GM23338 (cell line): Measurements from ENCODE around the gene STARD13. TPM values are rescaled to one million over a fixed set of nuclear protein-coding genes. Genes with fewer than 3 reads are reported as not detected.

Experiments
- ATAC-seq: fragments of 200-7000 bp; cut with Tn5 transposase; 3 replicates; pipeline ENCODE4 v1.9.1; 2020
- DNase-seq: peaks from one replicate; pipeline ENCODE4 v3.0.0-alpha.2; 2015; ENCODE audit warnings: low spot score
- H2AFZ ChIP-seq: fragments of 200-600 bp; sonication (generic); 2 replicates; pipeline ENCODE4 v1.8.0; 2016; ENCODE audit warnings: antibody characterized with exemption, mild to moderate bottlenecking, moderate library complexity
- H3F3A ChIP-seq: fragments of 200-600 bp; sonication (generic); replicated peaks from 2 replicates; pipeline ENCODE4 v1.8.0; 2017; ENCODE audit warnings: antibody characterized with exemption, mixed run types, low read depth
- H3K27ac ChIP-seq: fragments of 200-600 bp; sonication (generic); 2 replicates; pipeline ENCODE4 v1.6.1; 2016; ENCODE audit warnings: low read depth
- H3K27me3 ChIP-seq: fragments of 200-600 bp; sonication (generic); 2 replicates; pipeline ENCODE4 v1.8.0; 2016; ENCODE audit warnings: mild to moderate bottlenecking, mixed run types, moderate library complexity; ENCODE audit not compliant: insufficient read depth
- H3K36me3 ChIP-seq: fragments of 200-600 bp; sonication (generic); 2 replicates; pipeline ENCODE4 v1.8.0; 2016; ENCODE audit warnings: mild to moderate bottlenecking; ENCODE audit not compliant: insufficient read depth
- H3K4me1 ChIP-seq: fragments of 200-600 bp; sonication (generic); 2 replicates; pipeline ENCODE4 v1.8.0; 2016; ENCODE audit warnings: mild to moderate bottlenecking, moderate library complexity; ENCODE audit not compliant: insufficient read depth
- H3K4me2 ChIP-seq: fragments of 200-600 bp; sonication (generic); 2 replicates; pipeline ENCODE4 v1.7.1; 2017; ENCODE audit warnings: mixed run types
- H3K4me3 ChIP-seq: fragments of 200-600 bp; sonication (generic); 2 replicates; pipeline ENCODE4 v1.6.1; 2016; ENCODE audit warnings: mixed run types
- H3K79me2 ChIP-seq: fragments of 200-600 bp; sonication (generic); replicated peaks from 2 replicates; pipeline ENCODE4 v1.8.0; 2017; ENCODE audit warnings: mild to moderate bottlenecking; ENCODE audit not compliant: insufficient read depth
- H3K9me2 ChIP-seq: fragments of 200-600 bp; sonication (generic); 2 replicates; pipeline ENCODE4 v1.8.0; 2017; ENCODE audit not compliant: insufficient read depth
- H4K20me1 ChIP-seq: fragments of 200-600 bp; sonication (generic); replicated peaks from 2 replicates; pipeline ENCODE4 v1.8.0; 2017; ENCODE audit warnings: mild to moderate bottlenecking; ENCODE audit not compliant: insufficient read depth
- H3K27ac Mint-ChIP-seq: 2 replicates; pipeline ENCODE4 v1.8.0; 2020; ENCODE audit warnings: inconsistent platforms, mild to moderate bottlenecking, moderate library complexity, mixed read lengths
- H3K27me3 Mint-ChIP-seq: 3 replicates; pipeline ENCODE4 v1.8.0; 2022; ENCODE audit warnings: low read depth, mild to moderate bottlenecking, moderate library complexity, mixed read lengths, inconsistent platforms; ENCODE audit not compliant: insufficient read depth, poor library complexity
- H3K36me3 Mint-ChIP-seq: 3 replicates; pipeline ENCODE4 v1.8.0; 2021; ENCODE audit warnings: low read depth, mild to moderate bottlenecking, inconsistent platforms, moderate library complexity, mixed read lengths
- H3K4me1 Mint-ChIP-seq: 3 replicates; pipeline ENCODE4 v1.8.0; 2020; ENCODE audit warnings: mild to moderate bottlenecking, inconsistent platforms, mixed read lengths
- H3K4me3 Mint-ChIP-seq: 3 replicates; pipeline ENCODE4 v1.8.0; 2021; ENCODE audit warnings: moderate library complexity, mild to moderate bottlenecking, inconsistent platforms, mixed read lengths
- H3K9me3 Mint-ChIP-seq: 3 replicates; pipeline ENCODE4 v1.8.0; 2020; ENCODE audit warnings: moderate library complexity, mild to moderate bottlenecking, inconsistent platforms, mixed read lengths
- CREB1 ChIP-seq: fragments of 250-450 bp; sonication (Bioruptor Pico); IDR thresholded peaks from 2 replicates; pipeline ENCODE4 v1.5.0; 2020; ENCODE audit warnings: low read depth, mild to moderate bottlenecking, moderate library complexity
- CTCF ChIP-seq, 2 experiments: fragments of 200-600 bp in 1 of 2; sonication (generic) in 1 of 2; conservative IDR thresholded peaks; 2 replicates each; pipeline versions ENCODE4 v1.5.1 to v1.6.1; 2016 to 2017; ENCODE audit warnings: antibody characterized with exemption in 2 of 2, low read depth in 2 of 2, mild to moderate bottlenecking in 2 of 2, moderate library complexity in 1 of 2
- EZH2 ChIP-seq: fragments of 200-600 bp; sonication (generic); IDR thresholded peaks from one replicate; pipeline ENCODE4 v1.8.0; 2017; ENCODE audit warnings: antibody characterized with exemption, mild to moderate bottlenecking, low read depth; ENCODE audit not compliant: unreplicated experiment
- EZH2phosphoT487 ChIP-seq: fragments of 200-600 bp; sonication (generic); IDR thresholded peaks from one replicate; pipeline ENCODE4 v1.8.1; 2018; ENCODE audit warnings: antibody characterized with exemption; ENCODE audit not compliant: unreplicated experiment
- JUNB ChIP-seq: IDR thresholded peaks from one replicate; pipeline ENCODE4 v1.6.1; 2016; ENCODE audit warnings: antibody characterized with exemption; ENCODE audit not compliant: unreplicated experiment
- NANOG ChIP-seq: IDR thresholded peaks from 2 replicates; pipeline ENCODE4 v1.6.1; 2016; ENCODE audit warnings: antibody characterized with exemption, borderline replicate concordance
- POLR2AphosphoS5 ChIP-seq: IDR thresholded peaks from 2 replicates; pipeline ENCODE4 v1.6.1; 2016; ENCODE audit warnings: antibody characterized with exemption, low read depth
- STAT1 ChIP-seq: IDR thresholded peaks from one replicate; pipeline ENCODE4 v1.6.1; 2016; ENCODE audit warnings: antibody characterized with exemption; ENCODE audit not compliant: unreplicated experiment
- ZNF114 ChIP-seq: fragments of 250-450 bp; sonication (Bioruptor Pico); IDR thresholded peaks from 2 replicates; pipeline ENCODE4 v1.5.0; 2020; ENCODE audit warnings: mild to moderate bottlenecking, moderate library complexity
- ZNF331 ChIP-seq: fragments of 250-450 bp; sonication (Bioruptor Pico); IDR thresholded peaks from 2 replicates; pipeline ENCODE4 v1.5.0; 2020; ENCODE audit warnings: low read depth, mild to moderate bottlenecking, moderate library complexity
- polyA plus RNA-seq: library from polyadenylated mRNA; unstranded; fragments of >200 nt; fragmentation: Nextera tagmentation; extraction: Ambion mirVana; gene quantifications from 2 replicates; pipeline ENCODE4 v1.2.1, GENCODE V29; 2016
- total RNA-seq: library from RNA; depleted of rRNA; stranded (reverse); fragments of >200 nt; shearing (Covaris generic); gene quantifications from 2 replicates; pipeline ENCODE4 v1.2.3, GENCODE V29; 2014
- TF ChIP-seq, protein P1 (sequence below): fragments of 250-450 bp; sonication (Bioruptor Pico); IDR thresholded peaks from 2 replicates; pipeline ENCODE4 v1.5.0; 2020; ENCODE audit warnings: mild to moderate bottlenecking, moderate library complexity
- TF ChIP-seq, protein P2 (sequence below): IDR thresholded peaks from 2 replicates; pipeline ENCODE4 v1.6.1; 2016; ENCODE audit warnings: antibody characterized with exemption
- TF ChIP-seq, protein P3 (sequence below): IDR thresholded peaks from one replicate; pipeline ENCODE4 v1.6.1; 2018; ENCODE audit warnings: antibody characterized with exemption; ENCODE audit not compliant: unreplicated experiment

STARD13 gene
- total and polyA plus RNA-seq, 2 experiments from 2014 or later = 3.2 to 5.2 TPM

DNA sequence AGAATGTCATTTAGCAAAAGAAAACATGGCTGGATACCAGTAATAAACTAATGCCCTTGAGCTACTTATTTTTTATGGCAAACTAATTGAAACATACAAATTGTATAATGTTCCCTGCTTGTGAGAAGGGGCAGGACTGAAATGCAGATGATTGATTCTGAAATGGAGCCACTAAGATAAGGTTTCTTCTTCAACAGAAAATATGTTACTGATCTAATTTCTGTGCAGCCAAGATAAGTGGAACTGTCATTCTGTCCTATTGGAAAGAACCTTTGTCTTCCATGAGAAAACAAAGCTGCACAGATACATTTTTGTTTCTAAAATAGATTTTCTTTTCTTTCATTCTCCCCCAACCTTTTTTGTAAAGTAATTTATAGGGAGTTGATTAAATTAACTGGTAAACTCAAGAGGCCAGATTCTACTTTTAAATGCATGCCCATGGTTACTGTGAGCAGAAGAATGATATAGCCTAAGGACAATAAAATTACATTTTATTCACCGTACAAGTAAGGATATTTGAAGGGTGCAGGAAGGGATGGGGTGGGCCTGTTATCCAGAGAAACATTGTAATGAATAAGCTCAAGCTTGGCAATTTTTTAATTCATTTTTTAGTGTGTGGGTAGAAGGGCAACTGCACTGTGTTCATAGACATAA is 39.9 kb downstream of the STARD13 start:
- H3K4me2 ChIP-seq = no peak overlapping the region
- no peak overlapping the region for H2AFZ ChIP-seq
- Mint-ChIP-seq H3K27ac (no peak overlapping the region), H3K9me3 (peaks cover 17% of the 10 kb centered on the region; the same call in 2 of the 3 replicates), H3K4me1 (0 out of 3 replicates have a peak, but pooled peaks cover 2% of the 10 kb centered on the region), H3K4me3 (no peak overlapping the region), H3K27me3 (peaks cover 2% of the 10 kb centered on the region), H3K36me3 (peaks cover 11% of the 10 kb centered on the region)
- 0 out of 2 replicates have a peak, but pooled peaks cover 3% of the 10 kb centered on the region for H3K4me1 ChIP-seq
- H3K36me3 ChIP-seq = no peaks in the 10 kb centered on the region
- no peaks in the 10 kb centered on the region for H3K27me3 ChIP-seq
- DNase-seq (no peak), ATAC-seq (no peak)
- H3F3A ChIP-seq = no peaks in the 10 kb centered on the region
- no peaks in the 10 kb centered on the region for H4K20me1 ChIP-seq
- peaks cover 8% of the 10 kb centered on the region for H3K9me2 ChIP-seq
- no peak overlapping the region for H3K4me3 ChIP-seq
- no peaks in the 10 kb centered on the region for H3K79me2 ChIP-seq
- TF ChIP-seq EZH2phosphoT487 (no peak), NANOG (no peak), ZNF331 (no peak), JUNB (no peak), CTCF (conservative IDR thresholded peaks at IDR 0.05; ENCODE audit: low read depth in 2 of 2) (no peak), EZH2 (no peak), ZNF114 (CRISPR knock-in tag) (no peak), STAT1 (no peak), CREB1 (CRISPR knock-in tag) (no peak), POLR2AphosphoS5 (no peak)
- TF ChIP-seq, protein P1, sequence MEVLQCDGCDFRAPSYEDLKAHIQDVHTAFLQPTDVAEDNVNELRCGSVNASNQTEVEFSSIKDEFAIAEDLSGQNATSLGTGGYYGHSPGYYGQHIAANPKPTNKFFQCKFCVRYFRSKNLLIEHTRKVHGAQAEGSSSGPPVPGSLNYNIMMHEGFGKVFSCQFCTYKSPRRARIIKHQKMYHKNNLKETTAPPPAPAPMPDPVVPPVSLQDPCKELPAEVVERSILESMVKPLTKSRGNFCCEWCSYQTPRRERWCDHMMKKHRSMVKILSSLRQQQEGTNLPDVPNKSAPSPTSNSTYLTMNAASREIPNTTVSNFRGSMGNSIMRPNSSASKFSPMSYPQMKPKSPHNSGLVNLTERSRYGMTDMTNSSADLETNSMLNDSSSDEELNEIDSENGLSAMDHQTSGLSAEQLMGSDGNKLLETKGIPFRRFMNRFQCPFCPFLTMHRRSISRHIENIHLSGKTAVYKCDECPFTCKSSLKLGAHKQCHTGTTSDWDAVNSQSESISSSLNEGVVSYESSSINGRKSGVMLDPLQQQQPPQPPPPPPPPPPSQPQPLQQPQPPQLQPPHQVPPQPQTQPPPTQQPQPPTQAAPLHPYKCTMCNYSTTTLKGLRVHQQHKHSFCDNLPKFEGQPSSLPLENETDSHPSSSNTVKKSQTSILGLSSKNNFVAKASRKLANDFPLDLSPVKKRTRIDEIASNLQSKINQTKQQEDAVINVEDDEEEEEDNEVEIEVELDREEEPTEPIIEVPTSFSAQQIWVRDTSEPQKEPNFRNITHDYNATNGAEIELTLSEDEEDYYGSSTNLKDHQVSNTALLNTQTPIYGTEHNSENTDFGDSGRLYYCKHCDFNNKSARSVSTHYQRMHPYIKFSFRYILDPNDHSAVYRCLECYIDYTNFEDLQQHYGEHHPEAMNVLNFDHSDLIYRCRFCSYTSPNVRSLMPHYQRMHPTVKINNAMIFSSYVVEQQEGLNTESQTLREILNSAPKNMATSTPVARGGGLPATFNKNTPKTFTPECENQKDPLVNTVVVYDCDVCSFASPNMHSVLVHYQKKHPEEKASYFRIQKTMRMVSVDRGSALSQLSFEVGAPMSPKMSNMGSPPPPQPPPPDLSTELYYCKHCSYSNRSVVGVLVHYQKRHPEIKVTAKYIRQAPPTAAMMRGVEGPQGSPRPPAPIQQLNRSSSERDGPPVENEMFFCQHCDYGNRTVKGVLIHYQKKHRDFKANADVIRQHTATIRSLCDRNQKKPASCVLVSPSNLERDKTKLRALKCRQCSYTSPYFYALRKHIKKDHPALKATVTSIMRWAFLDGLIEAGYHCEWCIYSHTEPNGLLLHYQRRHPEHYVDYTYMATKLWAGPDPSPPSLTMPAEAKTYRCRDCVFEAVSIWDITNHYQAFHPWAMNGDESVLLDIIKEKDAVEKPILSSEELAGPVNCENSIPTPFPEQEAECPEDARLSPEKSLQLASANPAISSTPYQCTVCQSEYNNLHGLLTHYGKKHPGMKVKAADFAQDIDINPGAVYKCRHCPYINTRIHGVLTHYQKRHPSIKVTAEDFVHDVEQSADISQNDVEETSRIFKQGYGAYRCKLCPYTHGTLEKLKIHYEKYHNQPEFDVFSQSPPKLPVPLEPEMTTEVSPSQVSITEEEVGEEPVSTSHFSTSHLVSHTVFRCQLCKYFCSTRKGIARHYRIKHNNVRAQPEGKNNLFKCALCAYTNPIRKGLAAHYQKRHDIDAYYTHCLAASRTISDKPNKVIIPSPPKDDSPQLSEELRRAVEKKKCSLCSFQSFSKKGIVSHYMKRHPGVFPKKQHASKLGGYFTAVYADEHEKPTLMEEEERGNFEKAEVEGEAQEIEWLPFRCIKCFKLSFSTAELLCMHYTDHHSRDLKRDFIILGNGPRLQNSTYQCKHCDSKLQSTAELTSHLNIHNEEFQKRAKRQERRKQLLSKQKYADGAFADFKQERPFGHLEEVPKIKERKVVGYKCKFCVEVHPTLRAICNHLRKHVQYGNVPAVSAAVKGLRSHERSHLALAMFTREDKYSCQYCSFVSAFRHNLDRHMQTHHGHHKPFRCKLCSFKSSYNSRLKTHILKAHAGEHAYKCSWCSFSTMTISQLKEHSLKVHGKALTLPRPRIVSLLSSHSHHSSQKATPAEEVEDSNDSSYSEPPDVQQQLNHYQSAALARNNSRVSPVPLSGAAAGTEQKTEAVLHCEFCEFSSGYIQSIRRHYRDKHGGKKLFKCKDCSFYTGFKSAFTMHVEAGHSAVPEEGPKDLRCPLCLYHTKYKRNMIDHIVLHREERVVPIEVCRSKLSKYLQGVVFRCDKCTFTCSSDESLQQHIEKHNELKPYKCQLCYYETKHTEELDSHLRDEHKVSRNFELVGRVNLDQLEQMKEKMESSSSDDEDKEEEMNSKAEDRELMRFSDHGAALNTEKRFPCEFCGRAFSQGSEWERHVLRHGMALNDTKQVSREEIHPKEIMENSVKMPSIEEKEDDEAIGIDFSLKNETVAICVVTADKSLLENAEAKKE (CRISPR knock-in tag) = no peak
- TF ChIP-seq, protein P2, sequence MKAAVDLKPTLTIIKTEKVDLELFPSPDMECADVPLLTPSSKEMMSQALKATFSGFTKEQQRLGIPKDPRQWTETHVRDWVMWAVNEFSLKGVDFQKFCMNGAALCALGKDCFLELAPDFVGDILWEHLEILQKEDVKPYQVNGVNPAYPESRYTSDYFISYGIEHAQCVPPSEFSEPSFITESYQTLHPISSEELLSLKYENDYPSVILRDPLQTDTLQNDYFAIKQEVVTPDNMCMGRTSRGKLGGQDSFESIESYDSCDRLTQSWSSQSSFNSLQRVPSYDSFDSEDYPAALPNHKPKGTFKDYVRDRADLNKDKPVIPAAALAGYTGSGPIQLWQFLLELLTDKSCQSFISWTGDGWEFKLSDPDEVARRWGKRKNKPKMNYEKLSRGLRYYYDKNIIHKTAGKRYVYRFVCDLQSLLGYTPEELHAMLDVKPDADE = no peak
- TF ChIP-seq, protein P3, sequence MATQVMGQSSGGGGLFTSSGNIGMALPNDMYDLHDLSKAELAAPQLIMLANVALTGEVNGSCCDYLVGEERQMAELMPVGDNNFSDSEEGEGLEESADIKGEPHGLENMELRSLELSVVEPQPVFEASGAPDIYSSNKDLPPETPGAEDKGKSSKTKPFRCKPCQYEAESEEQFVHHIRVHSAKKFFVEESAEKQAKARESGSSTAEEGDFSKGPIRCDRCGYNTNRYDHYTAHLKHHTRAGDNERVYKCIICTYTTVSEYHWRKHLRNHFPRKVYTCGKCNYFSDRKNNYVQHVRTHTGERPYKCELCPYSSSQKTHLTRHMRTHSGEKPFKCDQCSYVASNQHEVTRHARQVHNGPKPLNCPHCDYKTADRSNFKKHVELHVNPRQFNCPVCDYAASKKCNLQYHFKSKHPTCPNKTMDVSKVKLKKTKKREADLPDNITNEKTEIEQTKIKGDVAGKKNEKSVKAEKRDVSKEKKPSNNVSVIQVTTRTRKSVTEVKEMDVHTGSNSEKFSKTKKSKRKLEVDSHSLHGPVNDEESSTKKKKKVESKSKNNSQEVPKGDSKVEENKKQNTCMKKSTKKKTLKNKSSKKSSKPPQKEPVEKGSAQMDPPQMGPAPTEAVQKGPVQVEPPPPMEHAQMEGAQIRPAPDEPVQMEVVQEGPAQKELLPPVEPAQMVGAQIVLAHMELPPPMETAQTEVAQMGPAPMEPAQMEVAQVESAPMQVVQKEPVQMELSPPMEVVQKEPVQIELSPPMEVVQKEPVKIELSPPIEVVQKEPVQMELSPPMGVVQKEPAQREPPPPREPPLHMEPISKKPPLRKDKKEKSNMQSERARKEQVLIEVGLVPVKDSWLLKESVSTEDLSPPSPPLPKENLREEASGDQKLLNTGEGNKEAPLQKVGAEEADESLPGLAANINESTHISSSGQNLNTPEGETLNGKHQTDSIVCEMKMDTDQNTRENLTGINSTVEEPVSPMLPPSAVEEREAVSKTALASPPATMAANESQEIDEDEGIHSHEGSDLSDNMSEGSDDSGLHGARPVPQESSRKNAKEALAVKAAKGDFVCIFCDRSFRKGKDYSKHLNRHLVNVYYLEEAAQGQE = no peak
- H3K27ac ChIP-seq = no peak overlapping the region
